Liver (tissue), 9 donors: ENCODE results near the gene AIG1. TPM values are rescaled to one million over a fixed set of nuclear protein-coding genes. Genes with fewer than 3 reads are reported as not detected.

ENCODE experiments used
- DNase-seq: peaks from one replicate; pipeline ENCODE4 v3.0.0-alpha.2; 2017; ENCODE audit warnings: low spot score
- H3K27ac ChIP-seq, 2 donors: one replicate each; pipeline ENCODE4 v1.7.0; 2013; ENCODE audit warnings: inconsistent platforms in 2 of 2, low read length in 2 of 2, control low read depth in 1 of 2, low read depth in 1 of 2, mild to moderate bottlenecking in 1 of 2
- H3K27me3 ChIP-seq, 4 donors: one replicate each; pipeline versions ENCODE4 v1.6.1 to v1.7.0; 2013; ENCODE audit warnings: low read length in 3 of 4, inconsistent platforms in 1 of 4, mild to moderate bottlenecking in 1 of 4, moderate library complexity in 1 of 4; ENCODE audit not compliant: control insufficient read depth in 4 of 4, insufficient read depth in 4 of 4
- H3K36me3 ChIP-seq, 4 donors: one replicate each; pipeline versions ENCODE4 v1.6.1 to v1.7.0; 2013; ENCODE audit warnings: low read length in 3 of 4, mild to moderate bottlenecking in 3 of 4, low read depth in 1 of 4, moderate library complexity in 1 of 4; ENCODE audit not compliant: control insufficient read depth in 4 of 4, insufficient read depth in 3 of 4
- H3K4me1 ChIP-seq, 4 donors: one replicate each; pipeline versions ENCODE4 v1.6.1 to v1.7.0; 2013; ENCODE audit warnings: low read length in 3 of 4, mild to moderate bottlenecking in 3 of 4, moderate library complexity in 1 of 4; ENCODE audit not compliant: control insufficient read depth in 4 of 4, insufficient read depth in 4 of 4
- H3K4me3 ChIP-seq, 3 donors: one replicate each; pipeline versions ENCODE4 v1.6.1 to v1.7.0; 2013; ENCODE audit warnings: low read length in 3 of 3, control low read depth in 1 of 3, low read depth in 1 of 3, mild to moderate bottlenecking in 1 of 3
- H3K9ac ChIP-seq, 2 donors: one replicate each; pipeline ENCODE4 v1.7.0; 2013; ENCODE audit warnings: low read length in 2 of 2, mild to moderate bottlenecking in 2 of 2, moderate library complexity in 2 of 2, control low read depth in 1 of 2, low read depth in 1 of 2
- H3K9me3 ChIP-seq, 4 donors: one replicate each; pipeline versions ENCODE4 v1.6.1 to v1.7.0; 2013; ENCODE audit warnings: low read length in 3 of 4; ENCODE audit not compliant: control insufficient read depth in 4 of 4
- EGR1 ChIP-seq, 2 donors: IDR thresholded peaks; 2 replicates each; pipeline ENCODE4 v1.6.1; 2016 to 2018; ENCODE audit warnings: antibody characterized with exemption in 2 of 2, low read depth in 2 of 2
- FOXA1 ChIP-seq: IDR thresholded peaks from 2 replicates; pipeline ENCODE4 v1.6.1; 2016; ENCODE audit warnings: antibody characterized with exemption
- FOXA2 ChIP-seq: IDR thresholded peaks from 2 replicates; pipeline ENCODE4 v1.6.1; 2016; ENCODE audit warnings: antibody characterized with exemption
- GABPA ChIP-seq, 2 donors: IDR thresholded peaks in 1 of 2; conservative IDR thresholded peaks in 1 of 2; 2 replicates each; pipeline ENCODE4 v1.6.1; 2016; ENCODE audit warnings: antibody characterized with exemption in 2 of 2, mild to moderate bottlenecking in 1 of 2, moderate library complexity in 1 of 2
- HNF4A ChIP-seq, 2 donors: conservative IDR thresholded peaks; 2 replicates each; pipeline ENCODE4 v1.6.1; 2016; ENCODE audit warnings: antibody characterized with exemption in 2 of 2, mild to moderate bottlenecking in 2 of 2
- NR2F2 ChIP-seq: IDR thresholded peaks from 2 replicates; pipeline ENCODE4 v1.6.1; 2016; ENCODE audit warnings: antibody characterized with exemption
- RAD21 ChIP-seq, 2 donors: IDR thresholded peaks; 2 replicates each; pipeline ENCODE4 v1.6.1; 2016; ENCODE audit warnings: antibody characterized with exemption in 2 of 2, mild to moderate bottlenecking in 2 of 2
- RXRA ChIP-seq, 2 donors: IDR thresholded peaks; 2 replicates each; pipeline ENCODE4 v1.6.1; 2017 to 2018; ENCODE audit warnings: antibody characterized with exemption in 2 of 2, mild to moderate bottlenecking in 1 of 2
- SP1 ChIP-seq: IDR thresholded peaks from 2 replicates; pipeline ENCODE4 v1.6.1; 2018; ENCODE audit warnings: antibody characterized with exemption, mild to moderate bottlenecking
- TAF1 ChIP-seq: conservative IDR thresholded peaks from 2 replicates; pipeline ENCODE4 v1.6.1; 2016; ENCODE audit warnings: antibody characterized with exemption, mild to moderate bottlenecking
- YY1 ChIP-seq: IDR thresholded peaks from 2 replicates; pipeline ENCODE4 v1.6.1; 2016; ENCODE audit warnings: antibody characterized with exemption, mild to moderate bottlenecking
- WGBS: extraction: QIAGEN DNeasy Blood & Tissue Kit; methylation state at CpG from one replicate; pipeline ENCODE4 v1.1.7; 2013; 5-methylcytosine and 5-hydroxymethylcytosine counted together
- polyA plus RNA-seq, 2 donors: library from polyadenylated mRNA; stranded (reverse) in 1 of 2; unstranded in 1 of 2; fragments of 200-250 nt in 1 of 2; fragments of >200 nt in 1 of 2; fragmentation: Nextera tagmentation in 1 of 2; extraction: Ambion mirVana in 1 of 2; gene quantifications; one replicate each; pipeline versions ENCODE4 v1.2.1 to v1.2.3, GENCODE V29; 2013 to 2015
- total RNA-seq, 2 donors: library from RNA; depleted of rRNA; stranded (reverse); fragments of >200 nt; gene quantifications; one replicate each; pipeline ENCODE4 v1.2.3, GENCODE V29; 2014
- TF ChIP-seq, protein P1 (sequence below): IDR thresholded peaks from 2 replicates; pipeline ENCODE4 v1.6.1; 2016; ENCODE audit warnings: antibody characterized with exemption, mild to moderate bottlenecking
- TF ChIP-seq, protein P2 (sequence below): IDR thresholded peaks from 2 replicates; pipeline ENCODE4 v1.6.1; 2016; ENCODE audit warnings: antibody characterized with exemption
- TF ChIP-seq, protein P3 (sequence below): fragments of 150-350 bp; IDR thresholded peaks from 2 replicates; pipeline ENCODE4 v1.5.1; 2017; ENCODE audit warnings: improper control_type of control experiment, low read depth, low read length; ENCODE audit not compliant: missing input control
- donor health status: healthy.
- donor health status: healthy.
- donor health status: healthy.
- donor health status: healthy.
- donor health status: healthy.

Gene AIG1
- total and polyA plus RNA-seq, 4 donors: 74.8 to 169 (median 121) TPM

DNA sequence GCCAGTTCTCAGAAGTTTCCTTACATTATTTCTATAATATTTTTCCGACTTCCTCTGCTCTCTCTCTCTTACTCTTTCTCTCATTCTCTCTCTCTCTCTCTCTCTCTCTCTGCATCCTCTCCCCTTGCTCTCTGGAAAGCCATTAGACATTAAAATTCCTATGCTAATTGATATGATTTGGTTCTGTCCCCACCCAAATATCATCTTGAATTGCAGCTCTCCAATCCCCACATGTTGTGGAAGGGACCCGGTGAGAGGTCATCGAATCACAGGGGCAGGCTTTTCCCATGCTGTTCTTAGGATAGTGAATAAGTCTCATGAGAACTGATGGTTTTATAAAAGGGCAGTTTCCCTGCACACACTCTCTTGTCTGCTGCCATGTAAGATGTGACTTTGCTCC, 315.7 kb downstream of the AIG1 start:
- no peak for DNase-seq
- WGBS: 94% methylated on average over 3 of the region's 3 CpGs

DNA sequence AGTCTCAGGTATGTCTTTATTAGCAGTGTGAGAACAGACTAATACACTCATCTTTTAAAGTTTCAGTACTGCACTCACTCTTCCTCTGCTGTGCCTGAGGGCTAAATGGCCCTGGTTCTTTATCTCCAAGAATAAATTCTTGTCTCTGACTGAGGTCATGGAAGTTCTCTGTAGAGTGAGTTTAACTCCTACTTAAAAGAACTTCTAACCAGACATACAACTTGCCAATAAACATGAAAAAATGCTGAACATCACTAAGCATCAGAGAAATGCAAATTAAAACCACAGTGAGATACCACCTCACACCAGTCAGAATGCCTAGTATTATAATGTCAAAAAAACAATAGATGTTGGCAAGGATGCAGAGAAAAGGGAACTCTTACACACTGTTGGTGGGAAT, 316.2 kb downstream of the AIG1 start:
- no peaks in the 10 kb centered on the region for H3K9me3 ChIP-seq
- H3K27me3 ChIP-seq: no peaks in the 10 kb centered on the region
- TF ChIP-seq, protein P1, sequence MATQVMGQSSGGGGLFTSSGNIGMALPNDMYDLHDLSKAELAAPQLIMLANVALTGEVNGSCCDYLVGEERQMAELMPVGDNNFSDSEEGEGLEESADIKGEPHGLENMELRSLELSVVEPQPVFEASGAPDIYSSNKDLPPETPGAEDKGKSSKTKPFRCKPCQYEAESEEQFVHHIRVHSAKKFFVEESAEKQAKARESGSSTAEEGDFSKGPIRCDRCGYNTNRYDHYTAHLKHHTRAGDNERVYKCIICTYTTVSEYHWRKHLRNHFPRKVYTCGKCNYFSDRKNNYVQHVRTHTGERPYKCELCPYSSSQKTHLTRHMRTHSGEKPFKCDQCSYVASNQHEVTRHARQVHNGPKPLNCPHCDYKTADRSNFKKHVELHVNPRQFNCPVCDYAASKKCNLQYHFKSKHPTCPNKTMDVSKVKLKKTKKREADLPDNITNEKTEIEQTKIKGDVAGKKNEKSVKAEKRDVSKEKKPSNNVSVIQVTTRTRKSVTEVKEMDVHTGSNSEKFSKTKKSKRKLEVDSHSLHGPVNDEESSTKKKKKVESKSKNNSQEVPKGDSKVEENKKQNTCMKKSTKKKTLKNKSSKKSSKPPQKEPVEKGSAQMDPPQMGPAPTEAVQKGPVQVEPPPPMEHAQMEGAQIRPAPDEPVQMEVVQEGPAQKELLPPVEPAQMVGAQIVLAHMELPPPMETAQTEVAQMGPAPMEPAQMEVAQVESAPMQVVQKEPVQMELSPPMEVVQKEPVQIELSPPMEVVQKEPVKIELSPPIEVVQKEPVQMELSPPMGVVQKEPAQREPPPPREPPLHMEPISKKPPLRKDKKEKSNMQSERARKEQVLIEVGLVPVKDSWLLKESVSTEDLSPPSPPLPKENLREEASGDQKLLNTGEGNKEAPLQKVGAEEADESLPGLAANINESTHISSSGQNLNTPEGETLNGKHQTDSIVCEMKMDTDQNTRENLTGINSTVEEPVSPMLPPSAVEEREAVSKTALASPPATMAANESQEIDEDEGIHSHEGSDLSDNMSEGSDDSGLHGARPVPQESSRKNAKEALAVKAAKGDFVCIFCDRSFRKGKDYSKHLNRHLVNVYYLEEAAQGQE: no peak
- TF ChIP-seq FOXA2 (no peak), TAF1 (no peak), GABPA (IDR thresholded peaks at IDR 0.05 in 1 of 2, conservative IDR thresholded peaks at IDR 0.05 in 1 of 2) (no peak), SP1 (no peak)

More for the DNA sequence above, 315.7 kb downstream of the AIG1 start:
- Histone ChIP-seq H3K27ac (no peak overlapping the region), H3K27me3 (no peaks in the 10 kb centered on the region), H3K9me3 (no peaks in the 10 kb centered on the region), H3K9ac (no peak overlapping the region), H3K4me1 (no peaks in the 10 kb centered on the region), H3K36me3 (no peaks in the 10 kb centered on the region), H3K4me3 (no peak overlapping the region)
- TF ChIP-seq NR2F2: no peak
- TF ChIP-seq, protein P2, sequence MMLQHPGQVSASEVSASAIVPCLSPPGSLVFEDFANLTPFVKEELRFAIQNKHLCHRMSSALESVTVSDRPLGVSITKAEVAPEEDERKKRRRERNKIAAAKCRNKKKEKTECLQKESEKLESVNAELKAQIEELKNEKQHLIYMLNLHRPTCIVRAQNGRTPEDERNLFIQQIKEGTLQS: no peak
- TF ChIP-seq, protein P3, sequence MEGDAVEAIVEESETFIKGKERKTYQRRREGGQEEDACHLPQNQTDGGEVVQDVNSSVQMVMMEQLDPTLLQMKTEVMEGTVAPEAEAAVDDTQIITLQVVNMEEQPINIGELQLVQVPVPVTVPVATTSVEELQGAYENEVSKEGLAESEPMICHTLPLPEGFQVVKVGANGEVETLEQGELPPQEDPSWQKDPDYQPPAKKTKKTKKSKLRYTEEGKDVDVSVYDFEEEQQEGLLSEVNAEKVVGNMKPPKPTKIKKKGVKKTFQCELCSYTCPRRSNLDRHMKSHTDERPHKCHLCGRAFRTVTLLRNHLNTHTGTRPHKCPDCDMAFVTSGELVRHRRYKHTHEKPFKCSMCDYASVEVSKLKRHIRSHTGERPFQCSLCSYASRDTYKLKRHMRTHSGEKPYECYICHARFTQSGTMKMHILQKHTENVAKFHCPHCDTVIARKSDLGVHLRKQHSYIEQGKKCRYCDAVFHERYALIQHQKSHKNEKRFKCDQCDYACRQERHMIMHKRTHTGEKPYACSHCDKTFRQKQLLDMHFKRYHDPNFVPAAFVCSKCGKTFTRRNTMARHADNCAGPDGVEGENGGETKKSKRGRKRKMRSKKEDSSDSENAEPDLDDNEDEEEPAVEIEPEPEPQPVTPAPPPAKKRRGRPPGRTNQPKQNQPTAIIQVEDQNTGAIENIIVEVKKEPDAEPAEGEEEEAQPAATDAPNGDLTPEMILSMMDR: no peak
- TF ChIP-seq FOXA2: no peak
- TF ChIP-seq, protein P1: no peak
- no peak for TF ChIP-seq EGR1 (IDR thresholded peaks at IDR 0.05; ENCODE audit: low read depth in 2 of 2)
- TF ChIP-seq YY1: no peak
- no peak for TF ChIP-seq RXRA (IDR thresholded peaks at IDR 0.05)
- no peak for TF ChIP-seq TAF1
- no peak for TF ChIP-seq FOXA1
- TF ChIP-seq HNF4A (conservative IDR thresholded peaks at IDR 0.05): no peak
- TF ChIP-seq RAD21 (IDR thresholded peaks at IDR 0.05): no peak
- TF ChIP-seq SP1: no peak

More for the DNA sequence above, 316.2 kb downstream of the AIG1 start:
- DNase-seq: no peak
- Histone ChIP-seq H3K36me3 (no peaks in the 10 kb centered on the region), H3K9ac (no peak overlapping the region), H3K4me1 (no peaks in the 10 kb centered on the region), H3K4me3 (no peak overlapping the region), H3K27ac (no peak overlapping the region)
